ENCODE results near the gene PCNX2. TPM values are rescaled to one million over a fixed set of nuclear protein-coding genes. Genes with fewer than 3 reads are reported as not detected.
"Not testable (repeated sequence)": the region's sequence is repeated elsewhere in the genome, so short reads cannot be mapped to it uniquely, and the experiment has no call there.

Gene PCNX2
- total RNA-seq, 1 experiment from 2014 or later: 50.8 TPM

DNA sequence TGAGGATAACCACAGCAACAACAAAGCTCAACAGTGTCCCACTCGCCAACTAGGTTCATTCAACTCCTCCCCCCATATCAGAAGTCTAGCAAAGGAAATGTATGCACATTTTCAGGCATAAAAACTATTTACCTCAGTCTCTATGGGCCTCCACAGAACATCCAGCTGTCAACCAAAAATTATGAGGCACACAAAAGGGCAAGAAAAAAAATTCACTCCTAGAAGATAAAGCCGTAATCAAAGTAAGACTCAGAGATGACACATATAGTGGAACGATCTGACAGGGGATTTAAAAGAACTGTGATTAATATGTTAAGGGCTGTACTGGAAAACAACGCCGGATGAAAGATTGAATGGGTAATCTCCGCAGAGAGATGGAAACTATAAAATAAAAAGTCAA lies 186.4 kb downstream of the PCNX2 start:
- Mint-ChIP-seq H3K4me1 (peaks cover 45% of the 10 kb centered on the region), H3K27ac (peak overlapping the region; percentile 68), H3K9me3 (no peaks in the 10 kb centered on the region), H3K36me3 (peaks cover 35% of the 10 kb centered on the region), H3K27me3 (ENCODE audit: low read depth) (no peaks in the 10 kb centered on the region), H3K4me3 (no peak overlapping the region)
- ATAC-seq: no peak
- ChIA-PET POLR2A (interaction anchor here (0.6 kb wide), 1 partner anchor 8 kb away, joined by 3 read pairs; no protein-coding TSS in a partner anchor), CTCF (no interaction called here)
- TF ChIP-seq, protein P1, sequence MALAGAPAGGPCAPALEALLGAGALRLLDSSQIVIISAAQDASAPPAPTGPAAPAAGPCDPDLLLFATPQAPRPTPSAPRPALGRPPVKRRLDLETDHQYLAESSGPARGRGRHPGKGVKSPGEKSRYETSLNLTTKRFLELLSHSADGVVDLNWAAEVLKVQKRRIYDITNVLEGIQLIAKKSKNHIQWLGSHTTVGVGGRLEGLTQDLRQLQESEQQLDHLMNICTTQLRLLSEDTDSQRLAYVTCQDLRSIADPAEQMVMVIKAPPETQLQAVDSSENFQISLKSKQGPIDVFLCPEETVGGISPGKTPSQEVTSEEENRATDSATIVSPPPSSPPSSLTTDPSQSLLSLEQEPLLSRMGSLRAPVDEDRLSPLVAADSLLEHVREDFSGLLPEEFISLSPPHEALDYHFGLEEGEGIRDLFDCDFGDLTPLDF (CRISPR knock-in tag; IDR thresholded peaks at IDR 0.05): no peak
- TF ChIP-seq, protein P2, sequence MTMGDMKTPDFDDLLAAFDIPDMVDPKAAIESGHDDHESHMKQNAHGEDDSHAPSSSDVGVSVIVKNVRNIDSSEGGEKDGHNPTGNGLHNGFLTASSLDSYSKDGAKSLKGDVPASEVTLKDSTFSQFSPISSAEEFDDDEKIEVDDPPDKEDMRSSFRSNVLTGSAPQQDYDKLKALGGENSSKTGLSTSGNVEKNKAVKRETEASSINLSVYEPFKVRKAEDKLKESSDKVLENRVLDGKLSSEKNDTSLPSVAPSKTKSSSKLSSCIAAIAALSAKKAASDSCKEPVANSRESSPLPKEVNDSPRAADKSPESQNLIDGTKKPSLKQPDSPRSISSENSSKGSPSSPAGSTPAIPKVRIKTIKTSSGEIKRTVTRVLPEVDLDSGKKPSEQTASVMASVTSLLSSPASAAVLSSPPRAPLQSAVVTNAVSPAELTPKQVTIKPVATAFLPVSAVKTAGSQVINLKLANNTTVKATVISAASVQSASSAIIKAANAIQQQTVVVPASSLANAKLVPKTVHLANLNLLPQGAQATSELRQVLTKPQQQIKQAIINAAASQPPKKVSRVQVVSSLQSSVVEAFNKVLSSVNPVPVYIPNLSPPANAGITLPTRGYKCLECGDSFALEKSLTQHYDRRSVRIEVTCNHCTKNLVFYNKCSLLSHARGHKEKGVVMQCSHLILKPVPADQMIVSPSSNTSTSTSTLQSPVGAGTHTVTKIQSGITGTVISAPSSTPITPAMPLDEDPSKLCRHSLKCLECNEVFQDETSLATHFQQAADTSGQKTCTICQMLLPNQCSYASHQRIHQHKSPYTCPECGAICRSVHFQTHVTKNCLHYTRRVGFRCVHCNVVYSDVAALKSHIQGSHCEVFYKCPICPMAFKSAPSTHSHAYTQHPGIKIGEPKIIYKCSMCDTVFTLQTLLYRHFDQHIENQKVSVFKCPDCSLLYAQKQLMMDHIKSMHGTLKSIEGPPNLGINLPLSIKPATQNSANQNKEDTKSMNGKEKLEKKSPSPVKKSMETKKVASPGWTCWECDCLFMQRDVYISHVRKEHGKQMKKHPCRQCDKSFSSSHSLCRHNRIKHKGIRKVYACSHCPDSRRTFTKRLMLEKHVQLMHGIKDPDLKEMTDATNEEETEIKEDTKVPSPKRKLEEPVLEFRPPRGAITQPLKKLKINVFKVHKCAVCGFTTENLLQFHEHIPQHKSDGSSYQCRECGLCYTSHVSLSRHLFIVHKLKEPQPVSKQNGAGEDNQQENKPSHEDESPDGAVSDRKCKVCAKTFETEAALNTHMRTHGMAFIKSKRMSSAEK (CRISPR knock-in tag; IDR thresholded peaks at IDR 0.05; ENCODE audit: borderline replicate concordance): no peak
- TF ChIP-seq, protein P3, sequence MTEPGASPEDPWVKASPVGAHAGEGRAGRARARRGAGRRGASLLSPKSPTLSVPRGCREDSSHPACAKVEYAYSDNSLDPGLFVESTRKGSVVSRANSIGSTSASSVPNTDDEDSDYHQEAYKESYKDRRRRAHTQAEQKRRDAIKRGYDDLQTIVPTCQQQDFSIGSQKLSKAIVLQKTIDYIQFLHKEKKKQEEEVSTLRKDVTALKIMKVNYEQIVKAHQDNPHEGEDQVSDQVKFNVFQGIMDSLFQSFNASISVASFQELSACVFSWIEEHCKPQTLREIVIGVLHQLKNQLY (CRISPR knock-in tag; IDR thresholded peaks at IDR 0.05): no peak
- DNase-seq (ENCODE audit: low spot score): no peak

DNA sequence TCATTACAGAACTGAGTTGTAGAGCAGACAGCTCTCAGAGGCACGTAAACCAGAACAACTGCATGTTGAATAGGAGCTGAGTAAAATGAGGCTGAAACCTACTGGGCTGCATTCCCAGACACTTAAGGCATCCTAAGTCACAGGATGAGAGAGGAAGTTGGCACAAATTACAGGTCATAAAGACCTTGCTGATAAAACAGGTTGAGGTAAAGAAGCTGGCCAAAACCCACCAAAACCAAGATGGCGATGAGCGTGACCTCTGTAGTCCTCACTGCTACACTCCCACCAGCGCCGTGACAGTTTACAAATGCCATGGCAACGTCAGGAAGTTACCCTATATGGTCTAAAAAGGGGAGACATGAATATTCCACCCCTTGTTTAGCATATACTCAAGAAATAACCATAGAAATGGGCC lies 187.8 kb downstream of the PCNX2 start:
- H3K27me3 Mint-ChIP-seq (ENCODE audit: low read depth); DNase-seq (ENCODE audit: low spot score); CTCF ChIA-PET; H3K27ac Mint-ChIP-seq; H3K9me3 Mint-ChIP-seq; ATAC-seq; POLR2A ChIA-PET; H3K4me3 Mint-ChIP-seq: not testable (repeated sequence)
- Mint-ChIP-seq H3K4me1 (peaks cover 31% of the 10 kb centered on the region), H3K36me3 (peaks cover 42% of the 10 kb centered on the region)

DNA sequence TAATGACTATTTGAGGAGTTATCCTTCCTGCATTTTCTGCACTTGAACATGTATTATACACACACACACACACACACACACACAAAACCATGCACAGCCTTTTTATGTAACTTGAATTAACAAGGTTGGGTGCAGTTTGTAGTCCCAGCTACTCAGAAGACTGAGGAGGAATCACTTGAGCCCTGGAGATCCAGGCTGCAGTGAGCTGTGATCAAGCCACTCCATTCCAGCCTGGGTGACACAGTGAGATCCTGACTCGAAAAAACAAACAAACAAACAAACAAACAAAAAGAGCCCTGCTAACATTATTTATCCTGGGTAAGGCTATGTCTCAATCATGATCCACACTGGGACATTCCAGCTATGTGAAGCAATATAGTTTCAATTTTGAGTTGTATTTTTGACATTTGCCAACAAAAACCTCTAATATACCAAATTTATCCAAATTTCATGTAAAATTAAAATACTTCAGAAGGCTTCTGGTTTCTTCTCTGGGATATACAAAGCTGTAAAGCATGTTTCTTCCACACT lies 188.3 kb downstream of the PCNX2 start:
- Mint-ChIP-seq H3K4me3 (no peak overlapping the region), H3K27ac (no peak overlapping the region), H3K9me3 (no peaks in the 10 kb centered on the region), H3K4me1 (peaks cover 26% of the 10 kb centered on the region), H3K27me3 (ENCODE audit: low read depth) (no peaks in the 10 kb centered on the region), H3K36me3 (peaks cover 40% of the 10 kb centered on the region)
- CTCF ChIA-PET: no interaction called here
- no peak for TF ChIP-seq NFATC4 (CRISPR knock-in tag; IDR thresholded peaks at IDR 0.05)
- no peak for TF ChIP-seq ZNF121 (CRISPR knock-in tag; IDR thresholded peaks at IDR 0.05)
- TF ChIP-seq ZBTB21 (CRISPR knock-in tag; IDR thresholded peaks at IDR 0.05; ENCODE audit: borderline replicate concordance): no peak
- TF ChIP-seq, protein P4, sequence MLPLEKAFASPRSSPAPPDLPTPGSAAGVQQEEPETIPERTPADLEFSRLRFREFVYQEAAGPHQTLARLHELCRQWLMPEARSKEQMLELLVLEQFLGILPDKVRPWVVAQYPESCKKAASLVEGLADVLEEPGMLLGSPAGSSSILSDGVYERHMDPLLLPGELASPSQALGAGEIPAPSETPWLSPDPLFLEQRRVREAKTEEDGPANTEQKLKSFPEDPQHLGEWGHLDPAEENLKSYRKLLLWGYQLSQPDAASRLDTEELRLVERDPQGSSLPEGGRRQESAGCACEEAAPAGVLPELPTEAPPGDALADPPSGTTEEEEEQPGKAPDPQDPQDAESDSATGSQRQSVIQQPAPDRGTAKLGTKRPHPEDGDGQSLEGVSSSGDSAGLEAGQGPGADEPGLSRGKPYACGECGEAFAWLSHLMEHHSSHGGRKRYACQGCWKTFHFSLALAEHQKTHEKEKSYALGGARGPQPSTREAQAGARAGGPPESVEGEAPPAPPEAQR (CRISPR knock-in tag; IDR thresholded peaks at IDR 0.05): no peak
- TF ChIP-seq, protein P1 (CRISPR knock-in tag; IDR thresholded peaks at IDR 0.05): no peak
- TF ChIP-seq, protein P5, sequence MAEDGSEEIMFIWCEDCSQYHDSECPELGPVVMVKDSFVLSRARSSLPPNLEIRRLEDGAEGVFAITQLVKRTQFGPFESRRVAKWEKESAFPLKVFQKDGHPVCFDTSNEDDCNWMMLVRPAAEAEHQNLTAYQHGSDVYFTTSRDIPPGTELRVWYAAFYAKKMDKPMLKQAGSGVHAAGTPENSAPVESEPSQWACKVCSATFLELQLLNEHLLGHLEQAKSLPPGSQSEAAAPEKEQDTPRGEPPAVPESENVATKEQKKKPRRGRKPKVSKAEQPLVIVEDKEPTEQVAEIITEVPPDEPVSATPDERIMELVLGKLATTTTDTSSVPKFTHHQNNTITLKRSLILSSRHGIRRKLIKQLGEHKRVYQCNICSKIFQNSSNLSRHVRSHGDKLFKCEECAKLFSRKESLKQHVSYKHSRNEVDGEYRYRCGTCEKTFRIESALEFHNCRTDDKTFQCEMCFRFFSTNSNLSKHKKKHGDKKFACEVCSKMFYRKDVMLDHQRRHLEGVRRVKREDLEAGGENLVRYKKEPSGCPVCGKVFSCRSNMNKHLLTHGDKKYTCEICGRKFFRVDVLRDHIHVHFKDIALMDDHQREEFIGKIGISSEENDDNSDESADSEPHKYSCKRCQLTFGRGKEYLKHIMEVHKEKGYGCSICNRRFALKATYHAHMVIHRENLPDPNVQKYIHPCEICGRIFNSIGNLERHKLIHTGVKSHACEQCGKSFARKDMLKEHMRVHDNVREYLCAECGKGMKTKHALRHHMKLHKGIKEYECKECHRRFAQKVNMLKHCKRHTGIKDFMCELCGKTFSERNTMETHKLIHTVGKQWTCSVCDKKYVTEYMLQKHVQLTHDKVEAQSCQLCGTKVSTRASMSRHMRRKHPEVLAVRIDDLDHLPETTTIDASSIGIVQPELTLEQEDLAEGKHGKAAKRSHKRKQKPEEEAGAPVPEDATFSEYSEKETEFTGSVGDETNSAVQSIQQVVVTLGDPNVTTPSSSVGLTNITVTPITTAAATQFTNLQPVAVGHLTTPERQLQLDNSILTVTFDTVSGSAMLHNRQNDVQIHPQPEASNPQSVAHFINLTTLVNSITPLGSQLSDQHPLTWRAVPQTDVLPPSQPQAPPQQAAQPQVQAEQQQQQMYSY (CRISPR knock-in tag; IDR thresholded peaks at IDR 0.05): no peak
- TF ChIP-seq SP1 (CRISPR knock-in tag; conservative IDR thresholded peaks at IDR 0.05): no peak
- TF ChIP-seq JUN (CRISPR knock-in tag; IDR thresholded peaks at IDR 0.05): no peak
- no peak for TF ChIP-seq TP53 (CRISPR knock-in tag; IDR thresholded peaks at IDR 0.05)
- no peak for TF ChIP-seq ZNF219 (CRISPR knock-in tag; IDR thresholded peaks at IDR 0.05; ENCODE audit: borderline replicate concordance)
- TF ChIP-seq RELA (CRISPR knock-in tag; IDR thresholded peaks at IDR 0.05; ENCODE audit: borderline replicate concordance): no peak
- TF ChIP-seq, protein P6, sequence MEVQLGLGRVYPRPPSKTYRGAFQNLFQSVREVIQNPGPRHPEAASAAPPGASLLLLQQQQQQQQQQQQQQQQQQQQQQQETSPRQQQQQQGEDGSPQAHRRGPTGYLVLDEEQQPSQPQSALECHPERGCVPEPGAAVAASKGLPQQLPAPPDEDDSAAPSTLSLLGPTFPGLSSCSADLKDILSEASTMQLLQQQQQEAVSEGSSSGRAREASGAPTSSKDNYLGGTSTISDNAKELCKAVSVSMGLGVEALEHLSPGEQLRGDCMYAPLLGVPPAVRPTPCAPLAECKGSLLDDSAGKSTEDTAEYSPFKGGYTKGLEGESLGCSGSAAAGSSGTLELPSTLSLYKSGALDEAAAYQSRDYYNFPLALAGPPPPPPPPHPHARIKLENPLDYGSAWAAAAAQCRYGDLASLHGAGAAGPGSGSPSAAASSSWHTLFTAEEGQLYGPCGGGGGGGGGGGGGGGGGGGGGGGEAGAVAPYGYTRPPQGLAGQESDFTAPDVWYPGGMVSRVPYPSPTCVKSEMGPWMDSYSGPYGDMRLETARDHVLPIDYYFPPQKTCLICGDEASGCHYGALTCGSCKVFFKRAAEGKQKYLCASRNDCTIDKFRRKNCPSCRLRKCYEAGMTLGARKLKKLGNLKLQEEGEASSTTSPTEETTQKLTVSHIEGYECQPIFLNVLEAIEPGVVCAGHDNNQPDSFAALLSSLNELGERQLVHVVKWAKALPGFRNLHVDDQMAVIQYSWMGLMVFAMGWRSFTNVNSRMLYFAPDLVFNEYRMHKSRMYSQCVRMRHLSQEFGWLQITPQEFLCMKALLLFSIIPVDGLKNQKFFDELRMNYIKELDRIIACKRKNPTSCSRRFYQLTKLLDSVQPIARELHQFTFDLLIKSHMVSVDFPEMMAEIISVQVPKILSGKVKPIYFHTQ (CRISPR knock-in tag; IDR thresholded peaks at IDR 0.05): no peak
- no peak for TF ChIP-seq TCF7 (CRISPR knock-in tag; IDR thresholded peaks at IDR 0.05; ENCODE audit: low read depth)
- DNase-seq (ENCODE audit: low spot score) (no peak), ATAC-seq (no peak)
- POLR2A ChIA-PET: no interaction called here

Data from WTC11 (cell line).